Osteoblast (primary cell): ENCODE results near the gene RAB33A. TPM values are rescaled to one million over a fixed set of nuclear protein-coding genes. Genes with fewer than 3 reads are reported as not detected.

ENCODE experiments used
- DNase-seq: peaks from one replicate; pipeline ENCODE4 v3.0.0; 2011; ENCODE audit warnings: low spot score, mixed read lengths; ENCODE audit not compliant: insufficient read length; ENCODE audit errors: missing footprints
- H2AFZ ChIP-seq: 2 replicates; pipeline ENCODE4 v1.6.0; 2011; ENCODE audit warnings: mild to moderate bottlenecking, low read length
- H3K27ac ChIP-seq: 2 replicates; pipeline ENCODE4 v1.5.1; 2011; ENCODE audit warnings: mild to moderate bottlenecking, low read depth, low read length, moderate library complexity
- H3K27me3 ChIP-seq: 2 replicates; pipeline ENCODE4 v1.6.0; 2012; ENCODE audit warnings: mild to moderate bottlenecking, control low read depth, inconsistent platforms, low read length, moderate library complexity; ENCODE audit not compliant: insufficient read depth
- H3K36me3 ChIP-seq: 2 replicates; pipeline ENCODE4 v1.5.1; 2011; ENCODE audit warnings: mild to moderate bottlenecking, low read length, control low read depth, moderate library complexity; ENCODE audit not compliant: insufficient read depth
- H3K4me1 ChIP-seq: 2 replicates; pipeline ENCODE4 v1.5.1; 2011; ENCODE audit warnings: mild to moderate bottlenecking, low read length, control low read depth, moderate library complexity; ENCODE audit not compliant: insufficient read depth
- H3K4me2 ChIP-seq: 2 replicates; pipeline ENCODE4 v1.6.0; 2011; ENCODE audit warnings: mild to moderate bottlenecking, low read length; ENCODE audit not compliant: insufficient read depth
- H3K4me3 ChIP-seq: fragments of 200-600 bp; sonication (generic); 3 replicates; pipeline ENCODE4 v1.5.1; 2012; ENCODE audit warnings: mild to moderate bottlenecking, low read length, inconsistent platforms; ENCODE audit not compliant: insufficient read depth
- H3K79me2 ChIP-seq: 2 replicates; pipeline ENCODE4 v1.6.0; 2012; ENCODE audit warnings: mild to moderate bottlenecking, low read length, control low read depth, inconsistent platforms; ENCODE audit not compliant: insufficient read depth
- H3K9me3 ChIP-seq: 2 replicates; pipeline ENCODE4 v1.5.1; 2011; ENCODE audit warnings: low read depth, low read length, control low read depth
- H4K20me1 ChIP-seq: 2 replicates; pipeline ENCODE4 v1.6.0; 2012; ENCODE audit warnings: mild to moderate bottlenecking, low read length, control low read depth; ENCODE audit not compliant: insufficient read depth
- CTCF ChIP-seq: IDR thresholded peaks from 2 replicates; pipeline ENCODE4 v1.5.1; 2011; ENCODE audit warnings: mild to moderate bottlenecking, low read depth, low read length, moderate library complexity; ENCODE audit errors: extremely low read depth
- total RNA-seq: library from RNA; depleted of rRNA; stranded (reverse); fragments of >200 nt; gene quantifications from 2 replicates; pipeline ENCODE4 v1.2.3, GENCODE V29; 2012

The RAB33A gene
- 6.2 and 8.0 TPM in 2 replicates for total RNA-seq

GRCh38 chrX:130171446-130172126 is at the start of gene RAB33A:
Gene RAB33A (plus strand): TSS chrX:130171962. CDS start chrX:130172063, 101 bp downstream.
- Histone ChIP-seq H3K4me3 (peak within 1 kb of the TSS; percentile 69), H3K36me3 (no peaks in the 10 kb centered on the region), H3K4me2 (peak within 1 kb of the TSS; percentile 80), H2AFZ (peak within 1 kb of the TSS; percentile 42), H3K79me2 (no peaks in the 10 kb centered on the region), H4K20me1 (no peaks in the 10 kb centered on the region), H3K27ac (no peak within 1 kb of the TSS), H3K4me1 (peaks cover 28% of the 10 kb centered on the region), H3K27me3 (no peaks in the 10 kb centered on the region), H3K9me3 (no peaks in the 10 kb centered on the region)
- TF ChIP-seq CTCF, result no peak
- peak; percentile 73 for DNase-seq

GRCh38 chrX:130124577-130124976 is 47.2 kb upstream of the RAB33A start:
- no peak overlapping the region for H3K27ac ChIP-seq

GRCh38 chrX:130125091-130125874 is 46.5 kb upstream of the RAB33A start:
- Histone ChIP-seq H3K79me2 (no peaks in the 10 kb centered on the region), H4K20me1 (no peaks in the 10 kb centered on the region), H3K4me1 (no peaks in the 10 kb centered on the region), H3K4me2 (no peak overlapping the region), H3K36me3 (peaks cover 3% of the 10 kb centered on the region), H3K9me3 (no peaks in the 10 kb centered on the region), H3K27me3 (no peaks in the 10 kb centered on the region), H3K4me3 (no peak overlapping the region), H2AFZ (no peak overlapping the region), H3K27ac (no peak overlapping the region)
- TF ChIP-seq CTCF, result no peak
- DNase-seq, result no peak

More at GRCh38 chrX:130124577-130124976, 47.2 kb upstream of the RAB33A start:
- H3K4me3 ChIP-seq, result no peak overlapping the region
- no peaks in the 10 kb centered on the region for H3K79me2 ChIP-seq
- no peak overlapping the region for H2AFZ ChIP-seq
- TF ChIP-seq CTCF, result no peak
- peaks cover 3% of the 10 kb centered on the region for H3K36me3 ChIP-seq
- H4K20me1 ChIP-seq, result no peaks in the 10 kb centered on the region
- H3K27me3 ChIP-seq, result no peaks in the 10 kb centered on the region
- no peak overlapping the region for H3K4me2 ChIP-seq
- no peak for DNase-seq
- H3K4me1 ChIP-seq, result peaks cover under 1% of the 10 kb centered on the region
- H3K9me3 ChIP-seq, result no peaks in the 10 kb centered on the region

- no peak for TF ChIP-seq CTCF
- Histone ChIP-seq H4K20me1 (no peaks in the 10 kb centered on the region), H3K36me3 (peaks cover 23% of the 10 kb centered on the region), H3K79me2 (no peaks in the 10 kb centered on the region), H3K27me3 (peaks cover 4% of the 10 kb centered on the region), H3K4me3 (no peak overlapping the region), H3K4me1 (no peaks in the 10 kb centered on the region), H3K4me2 (no peak overlapping the region), H3K27ac (no peak overlapping the region), H2AFZ (no peak overlapping the region), H3K9me3 (no peaks in the 10 kb centered on the region)
- no peak for DNase-seq
Observed at GRCh38 chrX:130130990-130131389, 40.8 kb upstream of the RAB33A start.
